GM13977 (cell line): ENCODE measurements around the gene FZD7.

Experiments
- DNase-seq: peaks from one replicate; pipeline ENCODE4 v3.0.0; 2012; ENCODE audit warnings: low spot score
- in situ Hi-C: fragments of 300-500 bp; cut with MboI; formaldehyde crosslinking; loops from one replicate; pipeline ENCODE4 v1.12.0; 2022; ENCODE audit warnings: low sequenced_read_pairs, low pct_unique_long_range_greater_than_20kb, mixed read lengths, inconsistent platforms; ENCODE audit not compliant: unreplicated experiment
- TF ChIP-seq, protein P1 (sequence below): IDR thresholded peaks from 2 replicates; pipeline ENCODE4 v1.5.1; 2012; ENCODE audit warnings: mild to moderate bottlenecking, control low read depth; ENCODE audit not compliant: insufficient read depth; ENCODE audit errors: extremely low read depth, missing control alignments

Gene FZD7

DNA sequence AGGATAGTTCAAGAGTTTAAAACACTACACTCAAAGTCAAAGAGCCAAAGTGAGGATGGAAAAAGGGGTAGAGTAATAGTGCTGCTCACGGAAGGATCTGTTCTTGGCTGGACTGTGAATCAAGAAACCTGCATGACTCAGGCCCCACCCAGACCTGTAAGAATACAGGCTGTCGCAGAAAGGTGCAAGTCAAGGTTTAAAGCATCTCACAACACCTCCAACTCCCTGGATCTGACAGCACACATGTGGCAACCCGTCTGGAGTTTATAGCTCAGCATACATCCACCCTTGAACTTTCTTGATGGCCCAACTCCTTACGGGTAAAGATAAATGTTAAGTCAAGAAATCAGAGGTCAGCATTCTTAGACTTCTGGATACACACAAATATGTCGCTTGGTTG lies 45.7 kb downstream of the FZD7 start:
- in situ Hi-C loops = no loop called here
- TF ChIP-seq, protein P1, sequence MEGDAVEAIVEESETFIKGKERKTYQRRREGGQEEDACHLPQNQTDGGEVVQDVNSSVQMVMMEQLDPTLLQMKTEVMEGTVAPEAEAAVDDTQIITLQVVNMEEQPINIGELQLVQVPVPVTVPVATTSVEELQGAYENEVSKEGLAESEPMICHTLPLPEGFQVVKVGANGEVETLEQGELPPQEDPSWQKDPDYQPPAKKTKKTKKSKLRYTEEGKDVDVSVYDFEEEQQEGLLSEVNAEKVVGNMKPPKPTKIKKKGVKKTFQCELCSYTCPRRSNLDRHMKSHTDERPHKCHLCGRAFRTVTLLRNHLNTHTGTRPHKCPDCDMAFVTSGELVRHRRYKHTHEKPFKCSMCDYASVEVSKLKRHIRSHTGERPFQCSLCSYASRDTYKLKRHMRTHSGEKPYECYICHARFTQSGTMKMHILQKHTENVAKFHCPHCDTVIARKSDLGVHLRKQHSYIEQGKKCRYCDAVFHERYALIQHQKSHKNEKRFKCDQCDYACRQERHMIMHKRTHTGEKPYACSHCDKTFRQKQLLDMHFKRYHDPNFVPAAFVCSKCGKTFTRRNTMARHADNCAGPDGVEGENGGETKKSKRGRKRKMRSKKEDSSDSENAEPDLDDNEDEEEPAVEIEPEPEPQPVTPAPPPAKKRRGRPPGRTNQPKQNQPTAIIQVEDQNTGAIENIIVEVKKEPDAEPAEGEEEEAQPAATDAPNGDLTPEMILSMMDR = no peak
- no peak for DNase-seq

DNA sequence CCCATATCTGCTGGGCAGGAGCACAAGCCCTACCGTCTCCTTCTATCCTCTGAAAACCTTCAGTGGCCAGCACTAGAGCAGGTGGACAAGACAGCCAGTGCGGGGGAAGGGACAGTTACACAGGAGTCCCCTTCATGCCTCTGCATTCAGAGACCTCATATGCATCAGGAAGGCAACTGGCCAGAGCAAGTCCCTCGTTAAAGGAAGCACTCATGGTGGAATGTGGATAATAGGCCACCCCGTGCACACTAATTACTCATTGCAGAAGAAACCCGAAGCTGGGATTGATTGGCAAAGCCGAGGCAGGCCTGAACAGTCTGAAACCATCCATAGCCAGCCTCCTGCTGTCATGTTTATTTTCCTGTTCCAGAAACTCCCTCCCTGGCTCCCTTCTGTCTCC lies 50.6 kb downstream of the FZD7 start:
- TF ChIP-seq, protein P1 = no peak
- in situ Hi-C loops = no loop called here
- DNase-seq = no peak
